Mesothelial cell of epicardium (in vitro differentiated cells): Measurements from ENCODE around the gene BIVM. TPM values are rescaled to one million over a fixed set of nuclear protein-coding genes. Genes with fewer than 3 reads are reported as not detected.

Experiments used
- DNase-seq, 2 experiments: peaks; one replicate each; pipeline ENCODE4 v3.0.0; 2021; ENCODE audit warnings: low spot score in 2 of 2; ENCODE audit not compliant: unreplicated experiment in 2 of 2
- H3K27ac Mint-ChIP-seq: 2 replicates; pipeline ENCODE4 v1.8.0; 2021; ENCODE audit warnings: mixed read lengths
- H3K27me3 Mint-ChIP-seq: 2 replicates; pipeline ENCODE4 v1.8.0; 2021; ENCODE audit warnings: low read depth, mixed read lengths
- H3K36me3 Mint-ChIP-seq: 2 replicates; pipeline ENCODE4 v1.8.0; 2021; ENCODE audit warnings: mixed read lengths
- H3K4me1 Mint-ChIP-seq: 2 replicates; pipeline ENCODE4 v1.8.0; 2021; ENCODE audit warnings: mixed read lengths
- H3K4me3 Mint-ChIP-seq: 2 replicates; pipeline ENCODE4 v1.8.0; 2021; ENCODE audit warnings: mild to moderate bottlenecking, moderate library complexity, mixed read lengths
- H3K9me3 Mint-ChIP-seq: 2 replicates; pipeline ENCODE4 v1.8.0; 2021; ENCODE audit warnings: mixed read lengths
- CTCF ChIP-seq: fragments of 200-600 bp; sonication (generic); IDR thresholded peaks from one replicate; pipeline ENCODE4 v1.5.0; 2021; ENCODE audit warnings: antibody characterized with exemption; ENCODE audit not compliant: unreplicated experiment
- total RNA-seq: library from RNA; stranded (reverse); gene quantifications from 3 replicates; pipeline ENCODE4 v1.2.1, GENCODE V29; 2021

BIVM gene
- total RNA-seq, 1 donor from 2014 or later = 36.7 TPM

- Mint-ChIP-seq H3K9me3 (no peaks in the 10 kb centered on the region), H3K4me1 (no peaks in the 10 kb centered on the region), H3K27me3 (no peaks in the 10 kb centered on the region), H3K36me3 (peaks cover 35% of the 10 kb centered on the region), H3K27ac (no peak overlapping the region), H3K4me3 (no peak overlapping the region)
- no peak for TF ChIP-seq CTCF
- DNase-seq = no peak
These were observed 55.8 kb downstream of the BIVM start for GRCh38 chr13:102854675-102855074.

GRCh38 chr13:102856557-102856956, 57.6 kb downstream of the BIVM start:
- H3K27ac Mint-ChIP-seq = no peak overlapping the region
- no peak for TF ChIP-seq CTCF
- H3K9me3 Mint-ChIP-seq = no peaks in the 10 kb centered on the region
- H3K4me3 Mint-ChIP-seq = no peak overlapping the region
- peaks cover 44% of the 10 kb centered on the region for H3K36me3 Mint-ChIP-seq
- no peaks in the 10 kb centered on the region for H3K4me1 Mint-ChIP-seq
- no peaks in the 10 kb centered on the region for H3K27me3 Mint-ChIP-seq
- no peak for DNase-seq

- DNase-seq = no peak
- H3K36me3 Mint-ChIP-seq = peaks cover 72% of the 10 kb centered on the region
- H3K27ac Mint-ChIP-seq = no peak overlapping the region
- no peaks in the 10 kb centered on the region for H3K4me1 Mint-ChIP-seq
- no peaks in the 10 kb centered on the region for H3K27me3 Mint-ChIP-seq
- H3K9me3 Mint-ChIP-seq = peaks cover 14% of the 10 kb centered on the region
- no peak overlapping the region for H3K4me3 Mint-ChIP-seq
- no peak for TF ChIP-seq CTCF
These were observed 63.8 kb downstream of the BIVM start for GRCh38 chr13:102862624-102863210.

- no peak overlapping the region for H3K27ac Mint-ChIP-seq
- peaks cover 14% of the 10 kb centered on the region for H3K9me3 Mint-ChIP-seq
- H3K27me3 Mint-ChIP-seq = no peaks in the 10 kb centered on the region
- peaks cover 70% of the 10 kb centered on the region for H3K36me3 Mint-ChIP-seq
- no peak for DNase-seq
- H3K4me3 Mint-ChIP-seq = no peak overlapping the region
- no peak for TF ChIP-seq CTCF
- H3K4me1 Mint-ChIP-seq = no peaks in the 10 kb centered on the region
These were observed 64.7 kb downstream of the BIVM start for GRCh38 chr13:102863590-102863989.

GRCh38 chr13:102868366-102868936, 69.5 kb downstream of the BIVM start:
- no peak for TF ChIP-seq CTCF
- no peak for DNase-seq
- no peak overlapping the region for H3K4me3 Mint-ChIP-seq
- no peaks in the 10 kb centered on the region for H3K27me3 Mint-ChIP-seq
- peak overlapping the region; percentile 19 for H3K27ac Mint-ChIP-seq
- H3K36me3 Mint-ChIP-seq = peaks cover 48% of the 10 kb centered on the region
- peaks cover 14% of the 10 kb centered on the region for H3K4me1 Mint-ChIP-seq
- H3K9me3 Mint-ChIP-seq = peaks cover 11% of the 10 kb centered on the region
